ENCODE measurements around the gene TRIM43.
"Not testable (repeated sequence)": the region's sequence is repeated elsewhere in the genome, so short reads cannot be mapped to it uniquely, and the experiment has no call there.

TRIM43 gene

DNA sequence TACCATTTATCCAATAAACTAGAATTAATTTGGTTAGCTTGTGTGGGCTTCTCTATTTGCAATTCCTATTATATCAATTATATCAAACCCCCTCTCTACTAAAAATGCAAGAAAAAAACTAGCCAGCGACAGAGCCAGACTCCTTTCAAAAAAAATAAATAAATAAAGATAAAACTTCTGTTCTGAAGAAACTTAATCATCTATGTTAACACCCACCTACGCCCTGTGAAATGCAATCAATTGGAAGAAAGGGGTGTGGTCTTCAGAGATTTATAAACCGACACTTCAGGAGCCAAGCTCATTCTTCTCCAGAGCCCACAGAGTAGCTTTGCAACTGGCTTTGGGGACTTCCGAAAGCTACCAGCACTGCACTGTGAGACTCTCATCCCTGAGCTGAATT lies at the start of gene TRIM43:
Gene TRIM43, plus strand, starts transcription at position 301 of the 400 bp plus-strand sequence. CDS start 2,023 bp downstream, outside the sequence.
- intact Hi-C loops (cut with DNase I); DNase-seq: not testable (repeated sequence)

DNA sequence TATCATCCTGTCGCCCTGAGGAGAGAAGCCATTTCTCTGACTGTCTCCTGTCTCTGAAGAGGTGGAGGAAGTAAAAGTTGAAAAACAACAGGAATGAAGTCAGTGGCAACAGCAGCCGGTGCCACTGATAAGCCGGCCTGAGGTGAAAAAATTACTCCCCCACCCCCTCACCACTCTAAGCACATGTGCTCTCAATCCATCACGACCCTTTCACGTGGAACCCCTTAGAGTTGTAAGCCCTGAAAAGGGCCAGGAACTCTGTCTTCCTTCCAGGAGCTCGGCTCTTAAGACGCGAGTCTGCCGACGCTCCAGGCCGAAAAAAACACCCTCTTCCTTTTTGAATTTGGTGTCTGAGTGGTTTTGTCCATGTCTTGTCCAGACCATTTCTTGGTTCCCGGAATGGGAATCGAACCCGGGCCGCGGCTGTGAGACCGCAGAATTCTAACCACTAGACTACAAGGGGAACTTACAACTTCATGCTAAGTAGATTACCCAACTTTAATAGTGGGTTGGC lies 40.7 kb upstream of the TRIM43 start:
- DNase-seq: no peak

DNA sequence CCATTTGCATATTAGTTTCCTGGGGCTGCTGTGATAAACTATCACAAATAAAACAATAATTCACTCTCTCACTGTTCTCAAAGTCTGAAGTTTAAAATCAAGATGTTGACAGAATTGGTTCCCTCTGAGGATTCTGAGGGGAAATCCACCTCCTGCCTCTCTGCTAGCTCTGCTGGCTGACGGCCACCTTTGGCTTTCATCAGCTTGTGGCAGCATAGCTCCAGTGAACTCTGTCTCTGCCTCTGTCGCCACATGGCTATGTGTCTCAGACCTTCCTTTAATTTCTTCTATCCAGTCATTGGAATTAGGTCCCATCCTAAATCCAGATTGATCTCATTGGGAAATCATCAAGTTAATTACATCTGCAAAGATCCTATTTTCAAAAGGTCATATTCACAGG lies 38.9 kb upstream of the TRIM43 start:
- intact Hi-C loops (cut with DNase I): no loop called here

More for the DNA sequence above, 40.7 kb upstream of the TRIM43 start:
- intact Hi-C loops (cut with DNase I): no loop called here

DNA sequence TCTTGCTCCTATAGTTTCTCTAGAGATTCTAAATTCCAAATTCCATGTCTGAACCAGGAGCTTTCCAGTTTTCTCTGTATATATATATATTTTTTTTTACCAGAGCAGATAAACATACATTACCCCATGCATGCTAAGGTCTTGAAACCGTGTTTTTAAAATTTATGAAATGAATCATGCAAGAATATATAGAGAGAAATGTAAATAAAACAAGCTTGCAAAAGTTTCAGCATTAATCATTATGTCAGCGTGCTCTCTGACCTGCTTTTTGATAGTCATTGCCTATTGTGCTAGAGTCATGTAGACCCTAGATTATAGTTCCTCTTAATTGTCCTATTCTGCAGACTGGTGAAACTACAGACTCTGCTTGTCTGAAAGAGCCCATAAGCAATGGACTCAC lies 22.6 kb upstream of the TRIM43 start:
- intact Hi-C loops (cut with DNase I): no loop called here
- DNase-seq: no peak

More for the DNA sequence above, 38.9 kb upstream of the TRIM43 start:
- DNase-seq: peak in 39 of 42 donors; percentile 16 to 84 (median 56)

DNA sequence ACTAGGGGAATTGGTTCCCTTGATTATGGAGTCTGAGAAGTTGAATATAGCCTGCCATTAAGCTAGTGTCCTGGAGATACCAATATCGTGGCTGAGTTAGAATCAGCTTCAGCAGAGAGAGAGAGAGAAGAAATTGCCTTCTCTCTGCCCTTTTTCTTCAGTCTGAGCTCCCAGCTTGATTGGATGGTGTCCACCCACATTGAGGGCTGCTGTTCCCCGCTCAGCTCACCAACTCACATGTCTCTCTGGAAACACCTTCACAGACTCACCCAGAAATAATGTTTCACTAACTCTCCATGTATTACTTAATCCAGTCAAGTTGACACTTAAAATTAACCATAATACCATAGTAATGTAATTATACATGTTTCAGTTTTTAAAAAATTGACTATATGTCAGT lies 17.9 kb upstream of the TRIM43 start:
- intact Hi-C loops (cut with DNase I): no loop called here
- DNase-seq: peak in 36 of 42 donors; percentile 15 to 83 (median 52)

DNA sequence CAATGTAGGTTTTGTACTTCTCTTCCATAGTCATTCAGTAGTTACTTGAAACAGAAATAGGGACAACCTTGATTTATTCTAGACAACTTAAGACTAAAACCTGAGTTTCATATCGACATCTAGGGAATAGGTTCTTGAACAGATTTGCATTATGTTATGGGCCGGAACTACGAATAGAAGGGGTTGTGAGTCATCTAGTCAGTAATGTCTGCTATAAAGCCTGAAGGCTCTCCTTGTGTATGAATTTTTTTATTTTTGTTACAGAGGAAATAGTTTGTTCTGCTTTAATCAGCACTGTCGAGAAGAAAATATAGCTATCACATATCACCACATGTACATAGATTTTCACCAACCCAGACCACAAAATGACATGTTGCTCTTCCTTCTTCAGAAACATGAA lies 17.3 kb upstream of the TRIM43 start:
- intact Hi-C loops (cut with DNase I): no loop called here
- DNase-seq: no peak

DNA sequence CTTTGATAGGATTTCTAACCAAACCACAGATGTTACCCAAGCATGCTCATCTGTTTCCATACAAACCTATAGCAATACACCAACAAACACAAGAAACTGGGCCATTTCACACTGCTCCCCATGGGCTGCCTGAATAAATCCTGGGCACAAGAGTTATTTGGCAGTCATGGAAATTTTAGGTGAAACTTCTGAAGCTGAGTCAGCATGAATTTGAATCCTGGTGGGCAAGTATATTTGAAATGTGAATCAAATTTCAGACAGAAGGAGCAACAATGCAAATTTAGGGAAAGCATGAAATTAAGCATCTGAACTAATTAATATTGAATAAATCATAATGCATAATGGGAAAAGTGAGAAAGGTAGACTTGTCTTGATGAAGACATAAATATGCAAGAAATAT lies 15.9 kb upstream of the TRIM43 start:
- intact Hi-C loops (cut with DNase I): no loop called here
- DNase-seq: no peak

DNA sequence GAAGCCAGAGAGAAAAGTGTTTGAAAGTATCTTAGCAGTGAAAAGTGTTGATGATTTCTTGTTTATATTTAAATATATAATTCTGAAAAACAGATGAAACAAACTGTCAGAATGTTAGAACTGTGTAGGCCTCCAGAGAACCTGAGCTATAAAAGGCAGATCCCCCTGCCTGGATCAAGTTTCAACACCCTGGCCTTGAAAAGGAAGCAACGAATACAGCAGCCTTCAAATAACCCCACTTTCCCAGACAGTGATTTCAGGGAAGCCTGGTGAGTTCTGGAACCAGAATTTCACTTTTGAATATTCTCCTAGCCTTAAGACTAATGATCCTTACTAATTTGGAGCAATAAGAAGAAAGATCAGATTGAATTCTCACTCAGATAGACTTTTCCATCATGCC lies 13.3 kb upstream of the TRIM43 start:
- intact Hi-C loops (cut with DNase I): no loop called here
- no peak for DNase-seq

DNA sequence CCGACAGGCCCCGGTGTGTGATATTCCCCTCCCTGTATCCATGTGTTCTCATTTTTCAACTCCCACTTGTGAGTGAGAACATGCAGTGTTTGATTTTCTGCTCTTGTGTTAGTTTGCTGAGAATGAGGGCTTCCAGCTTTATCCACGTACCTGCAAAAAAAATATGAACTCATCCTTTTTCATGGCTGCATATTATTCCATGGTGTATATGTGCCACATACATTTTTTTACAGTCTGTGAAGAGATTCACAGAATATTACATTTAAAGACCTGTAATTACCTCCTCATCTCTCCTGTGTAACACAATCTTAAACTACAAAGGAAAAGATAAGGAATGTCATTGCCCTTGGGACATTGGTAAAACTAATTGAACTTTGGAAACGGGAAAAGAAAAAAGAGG lies 8.3 kb upstream of the TRIM43 start:
- intact Hi-C loops (cut with DNase I); DNase-seq: not testable (repeated sequence)

DNA sequence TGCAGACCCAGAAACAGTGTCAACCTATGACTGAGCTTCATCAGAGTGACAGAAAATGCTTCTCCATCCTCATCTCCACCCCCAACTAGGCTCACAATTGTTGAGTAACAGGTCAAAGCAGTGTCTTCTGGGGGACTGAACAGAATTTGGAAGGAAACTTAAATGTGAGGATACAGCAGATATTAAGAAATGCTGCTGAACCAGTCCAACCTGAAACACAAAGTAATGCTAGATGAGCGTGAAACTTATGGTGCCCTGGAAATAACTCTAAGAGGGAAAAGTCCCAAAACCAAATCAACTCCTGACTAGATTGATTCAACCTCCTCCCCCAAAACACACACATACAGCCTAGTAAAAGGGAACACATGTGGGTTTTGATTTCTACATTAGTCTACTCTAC lies 7.5 kb upstream of the TRIM43 start:
- DNase-seq; intact Hi-C loops (cut with DNase I): not testable (repeated sequence)

DNA sequence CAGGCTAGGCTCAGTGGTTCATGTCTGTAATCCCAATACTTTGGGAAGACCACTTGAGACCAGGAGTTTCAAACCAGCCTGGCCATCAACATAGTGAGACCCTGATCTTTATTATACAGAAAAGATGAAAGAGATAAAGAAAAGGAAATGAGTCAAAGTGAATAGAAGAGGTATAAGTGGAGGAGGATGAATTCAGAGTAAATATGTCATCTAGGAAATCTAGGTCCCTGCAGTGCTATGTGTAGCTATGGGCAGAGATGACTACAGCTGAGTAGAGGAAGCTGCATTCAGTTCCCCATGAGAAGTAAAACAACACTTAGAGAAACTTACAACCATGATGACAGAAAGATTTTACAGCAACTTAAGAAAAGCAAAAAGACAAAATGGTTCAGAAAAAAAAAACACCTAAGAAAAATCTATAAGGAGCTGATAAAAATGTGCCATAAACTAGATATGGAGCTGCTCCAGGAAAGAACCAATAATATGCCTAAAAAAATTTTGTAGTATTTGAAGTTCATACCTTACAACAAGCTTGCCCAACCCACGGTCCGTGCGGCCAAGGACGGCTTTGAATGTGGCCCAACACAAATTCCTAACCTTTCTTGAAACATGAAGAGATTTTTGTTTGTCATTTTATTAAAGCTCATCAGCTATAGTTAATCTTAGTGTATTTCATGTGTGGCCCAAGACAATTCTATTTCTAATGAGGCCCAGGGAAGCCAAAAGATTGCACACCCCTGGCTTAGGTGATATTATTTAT lies 1.8 kb upstream of the TRIM43 start:
- DNase-seq; intact Hi-C loops (cut with DNase I): not testable (repeated sequence)

DNA sequence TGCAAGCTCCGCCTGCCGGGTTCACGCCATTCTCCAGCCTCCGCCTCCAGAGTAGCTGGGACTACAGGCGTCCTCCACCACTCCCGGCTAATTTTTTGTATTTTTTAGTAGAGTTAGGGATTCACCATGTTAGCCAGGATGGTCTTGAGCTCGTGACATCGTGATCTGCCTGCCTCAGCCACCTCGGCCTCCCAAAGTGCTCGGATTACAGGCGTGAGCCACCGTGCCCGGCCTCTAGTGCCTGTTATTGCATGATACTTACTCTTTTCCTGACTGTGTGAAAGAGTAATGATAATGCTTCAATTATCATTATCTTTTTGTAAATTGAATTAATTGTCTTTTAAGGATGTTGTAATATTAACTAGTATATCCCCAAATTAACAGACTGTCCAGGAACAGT lies 1.2 kb downstream of the TRIM43 start:
- DNase-seq; intact Hi-C loops (cut with DNase I): not testable (repeated sequence)

DNA sequence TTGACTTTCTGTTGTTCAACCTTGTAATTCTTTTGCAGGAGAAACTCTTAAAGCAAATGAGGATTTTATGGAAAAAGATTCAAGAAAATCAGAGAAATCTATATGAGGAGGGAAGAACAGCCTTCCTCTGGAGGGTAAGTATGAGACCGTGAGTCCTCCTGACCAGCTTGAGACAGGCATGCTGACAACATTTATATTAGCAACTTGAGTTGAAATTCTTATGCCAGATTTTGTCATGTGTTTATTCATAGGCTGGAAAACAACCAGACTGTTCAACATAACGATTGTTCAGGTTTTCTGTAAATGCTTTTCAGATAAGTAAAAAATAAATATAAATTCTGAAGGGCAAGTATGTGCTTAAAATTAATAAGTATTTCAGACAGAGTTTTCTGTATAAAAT lies 3.2 kb downstream of the TRIM43 start:
- intact Hi-C loops (cut with DNase I); DNase-seq: not testable (repeated sequence)

DNA sequence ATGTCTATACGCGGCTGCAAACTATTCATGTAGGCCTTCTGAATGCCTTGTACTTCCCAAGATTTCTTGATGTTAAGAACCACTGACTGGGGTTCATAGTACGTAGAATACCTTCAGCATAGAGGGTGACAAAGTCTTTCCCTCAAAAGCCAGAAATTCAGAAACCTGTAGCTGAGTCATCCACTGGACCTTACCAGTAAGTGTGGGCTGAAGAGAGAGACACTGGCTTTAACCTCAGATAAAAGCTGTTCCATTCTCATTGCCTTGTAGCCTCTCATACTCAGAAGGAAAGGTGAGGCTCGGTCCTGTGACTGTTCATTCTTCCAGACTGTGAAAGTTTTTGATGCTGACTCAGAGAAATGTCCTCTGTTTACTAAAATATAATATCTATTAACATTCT lies 9.5 kb downstream of the TRIM43 start:
- DNase-seq; intact Hi-C loops (cut with DNase I): not testable (repeated sequence)

DNA sequence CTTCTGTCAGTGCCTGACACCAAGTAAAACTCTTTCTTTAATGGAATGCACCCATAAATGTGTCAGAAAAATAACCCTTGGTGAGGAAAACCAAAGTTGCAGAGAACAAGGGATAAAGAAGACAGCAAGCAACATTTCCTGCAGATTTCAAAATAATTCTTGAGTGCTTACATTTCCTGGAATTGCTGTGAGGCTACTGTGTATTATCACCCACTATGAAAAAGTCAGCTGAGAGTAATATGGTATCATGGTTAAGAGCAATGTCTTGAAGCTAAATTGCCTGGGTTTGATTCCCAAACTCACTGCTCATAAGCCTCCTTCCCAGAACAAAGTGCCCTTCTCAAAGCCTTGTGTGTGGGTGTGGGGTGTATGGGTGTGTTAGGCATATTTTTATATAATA lies 10.3 kb downstream of the TRIM43 start:
- DNase-seq; intact Hi-C loops (cut with DNase I): not testable (repeated sequence)

DNA sequence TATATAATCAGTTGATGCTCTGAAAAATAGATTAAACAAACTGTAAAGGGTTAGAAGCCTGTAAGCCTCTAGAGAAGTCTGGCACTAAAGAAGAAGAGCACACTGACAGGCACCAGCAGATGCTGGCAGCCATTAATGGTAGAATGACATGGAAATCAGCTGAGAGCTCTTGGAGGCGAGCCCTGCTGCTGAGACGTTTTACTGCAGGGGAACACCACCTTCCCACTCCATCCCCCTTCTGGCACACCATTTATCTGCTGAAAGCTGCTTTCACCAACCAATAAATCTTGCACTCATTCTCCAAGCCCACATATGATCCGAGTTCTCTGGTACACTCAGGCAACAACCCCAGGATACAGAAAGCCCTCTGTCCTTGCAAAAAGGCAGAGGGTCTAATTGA lies 16.6 kb downstream of the TRIM43 start:
- intact Hi-C loops (cut with DNase I); DNase-seq: not testable (repeated sequence)

DNA sequence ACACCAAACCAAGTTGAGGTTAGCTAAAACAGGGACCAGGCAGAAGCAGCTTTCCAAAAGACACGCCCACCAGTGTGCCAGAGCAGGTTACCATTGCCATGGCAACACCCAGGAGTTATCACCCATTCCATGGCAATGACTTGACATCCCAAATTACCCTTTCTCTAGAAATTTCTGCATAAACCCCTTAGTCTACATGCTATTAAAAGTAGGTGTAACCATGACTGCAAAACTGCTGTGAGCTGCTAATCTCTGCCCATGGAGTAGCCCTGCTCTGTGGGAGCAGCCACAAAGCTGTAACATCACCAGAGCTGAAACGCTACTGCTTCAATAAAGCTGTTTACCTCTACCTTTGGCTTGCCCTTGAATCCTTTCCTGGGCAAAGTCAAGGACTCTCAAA lies 18.0 kb downstream of the TRIM43 start:
- DNase-seq; intact Hi-C loops (cut with DNase I): not testable (repeated sequence)

DNA sequence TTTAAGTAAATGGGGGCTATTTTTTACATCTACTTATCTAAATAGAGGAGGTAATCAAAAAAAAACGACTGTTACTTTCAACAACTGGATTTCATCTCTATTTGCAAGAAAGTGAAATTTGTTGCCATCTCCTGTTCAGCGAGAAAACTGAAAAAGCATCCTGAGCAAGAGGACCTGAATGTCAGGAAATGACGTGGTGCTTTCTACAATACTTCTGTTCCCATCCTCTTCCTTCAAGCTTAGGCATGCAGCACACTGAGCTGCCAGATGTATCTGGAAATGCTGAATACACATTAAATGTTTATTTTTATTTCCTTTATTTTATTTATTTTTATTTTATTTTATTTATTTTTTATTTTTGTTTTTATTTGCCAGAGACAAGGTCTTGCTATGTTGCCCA lies 21.2 kb downstream of the TRIM43 start:
- intact Hi-C loops (cut with DNase I); DNase-seq: not testable (repeated sequence)

DNA sequence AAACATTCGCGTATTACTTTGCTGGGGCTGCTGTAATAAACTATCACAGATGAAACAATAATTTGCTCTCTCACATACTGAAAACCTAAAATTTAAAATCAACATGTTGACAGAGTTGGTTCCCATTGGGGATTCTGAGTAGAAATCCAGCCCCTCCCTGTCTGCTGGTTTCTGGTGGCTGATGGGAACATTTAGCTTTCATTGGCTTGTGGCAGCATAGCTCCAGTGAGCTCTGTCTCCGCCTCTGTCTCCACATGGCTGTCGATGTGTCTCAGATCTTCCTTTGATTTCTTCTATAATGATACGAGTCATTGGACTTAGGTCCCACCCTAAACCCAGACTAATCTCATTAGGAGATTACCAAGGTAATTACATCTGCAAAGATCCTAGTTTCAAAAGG lies 30.9 kb downstream of the TRIM43 start:
- intact Hi-C loops (cut with DNase I); DNase-seq: not testable (repeated sequence)

DNA sequence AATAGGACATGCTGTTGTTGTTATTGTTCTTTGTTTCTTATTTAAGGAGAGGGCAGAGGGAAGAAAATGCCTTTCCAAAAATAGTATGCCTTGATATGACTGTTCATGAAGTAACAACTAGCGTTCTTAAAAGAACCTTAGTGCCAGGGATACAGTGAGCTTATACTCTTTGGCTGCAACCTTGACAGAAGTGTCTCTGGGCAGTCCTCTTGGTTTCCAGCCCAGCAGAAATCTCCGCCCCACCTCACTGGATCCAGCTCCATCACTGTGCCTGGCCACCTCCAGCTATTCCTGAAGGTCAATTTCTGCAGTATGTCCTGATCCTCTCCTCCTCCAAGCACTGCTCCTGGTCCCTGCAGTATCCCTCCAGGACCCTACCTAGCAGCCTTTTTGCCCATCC lies 39.2 kb downstream of the TRIM43 start:
- intact Hi-C loops (cut with DNase I); DNase-seq: not testable (repeated sequence)
